ENCODE data around the gene PDLIM5.

PDLIM5 gene

DNA sequence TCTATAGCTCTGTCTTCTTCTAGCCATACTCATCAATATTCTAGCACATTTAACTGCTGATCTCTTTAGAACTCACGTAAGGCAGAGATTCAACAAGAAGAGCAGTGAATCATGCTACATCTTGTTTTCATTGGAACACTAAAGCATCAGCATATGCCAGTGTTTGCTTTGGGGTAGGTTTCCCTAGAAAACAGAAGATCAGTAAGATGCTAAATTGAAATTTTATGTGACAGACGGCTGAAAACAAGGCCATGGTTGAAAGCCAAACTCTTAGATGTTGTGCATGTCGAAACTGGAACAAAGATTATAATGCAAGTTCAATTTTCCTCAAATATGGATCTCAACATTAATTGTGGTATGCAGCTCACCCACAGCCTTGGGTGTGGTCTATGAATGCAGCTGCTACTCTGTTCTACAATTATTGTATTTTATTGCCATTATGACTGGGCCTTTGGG lies 107.6 kb downstream of the PDLIM5 start:
- peak; percentile 18 for DNase-seq (ENCODE audit: low spot score)

DNA sequence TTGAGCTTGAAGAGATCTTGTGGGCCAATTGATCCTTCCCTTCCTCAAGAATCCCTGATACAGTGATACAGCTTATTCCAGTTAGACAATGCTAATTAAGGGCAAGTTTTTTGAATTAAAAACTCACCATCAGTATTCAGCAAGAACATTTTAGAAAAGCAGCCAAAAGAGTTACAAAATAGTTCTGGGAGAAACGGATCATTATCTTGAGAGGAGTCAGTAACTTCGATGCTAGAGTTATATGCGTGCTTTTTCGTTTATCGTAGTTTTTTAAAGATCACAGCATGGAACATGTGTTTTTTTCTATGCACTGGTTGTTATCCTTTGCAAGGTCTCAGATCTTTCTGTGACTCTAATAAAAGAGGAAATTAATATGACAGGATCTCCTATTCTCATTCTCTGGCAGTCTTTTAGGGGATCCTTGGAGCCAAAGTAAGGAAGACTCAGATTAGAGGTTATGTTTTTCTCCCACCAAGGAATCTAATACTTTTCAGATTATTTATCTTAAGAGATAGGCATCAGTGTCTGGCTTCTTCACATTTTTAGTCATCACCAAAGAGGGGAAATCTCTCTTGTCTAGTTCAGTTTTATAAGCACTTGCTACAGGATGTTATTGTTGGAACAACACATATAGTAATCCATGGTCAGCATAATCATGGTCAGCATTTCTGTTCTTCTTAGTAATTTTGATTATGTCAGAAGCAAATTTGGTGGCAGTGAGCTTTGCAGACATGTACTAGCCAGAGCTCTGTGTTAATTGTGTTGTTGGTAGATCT lies 109.7 kb downstream of the PDLIM5 start:
- peak; percentile 28 for DNase-seq (ENCODE audit: low spot score)

DNA sequence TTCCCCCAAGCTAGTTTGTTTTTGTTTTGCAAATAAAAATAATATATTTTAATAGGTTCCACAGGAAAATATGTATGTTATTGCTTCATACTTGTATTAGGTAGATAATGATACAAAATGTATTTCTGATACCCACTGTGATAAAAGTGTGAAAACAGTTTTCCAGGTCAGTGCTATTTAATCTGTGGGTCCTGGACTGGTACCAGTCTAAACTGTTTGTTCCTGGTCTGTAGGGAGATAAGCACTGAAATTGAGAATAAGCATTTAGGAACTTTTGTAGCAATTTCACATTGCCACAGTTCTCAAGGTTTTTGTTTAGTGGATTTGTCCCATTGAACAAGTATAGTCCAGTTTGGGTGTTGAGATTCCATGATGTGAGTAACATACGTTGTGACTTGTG lies 110.5 kb downstream of the PDLIM5 start:
- DNase-seq (ENCODE audit: low spot score), result no peak

DNA sequence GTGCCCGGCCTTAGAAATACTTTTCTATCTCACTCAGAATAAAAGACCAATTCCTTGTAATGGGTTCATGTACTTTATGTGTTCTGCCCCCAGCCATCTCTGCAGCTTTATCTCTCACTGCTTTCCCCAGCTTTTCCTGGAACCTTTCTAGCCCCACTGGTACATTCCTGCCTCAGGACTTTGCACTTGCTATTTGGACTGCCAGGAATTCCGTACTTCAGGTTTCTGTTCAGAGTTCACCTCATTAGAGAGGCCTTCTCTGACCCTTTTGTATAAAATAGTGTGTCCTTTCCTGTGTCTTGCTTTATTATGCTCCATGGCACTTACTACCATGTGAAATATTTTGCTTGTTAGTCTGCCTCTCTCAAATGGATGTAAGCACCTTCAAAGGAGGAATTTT lies 112.5 kb downstream of the PDLIM5 start:
- no peak for DNase-seq (ENCODE audit: low spot score)

DNA sequence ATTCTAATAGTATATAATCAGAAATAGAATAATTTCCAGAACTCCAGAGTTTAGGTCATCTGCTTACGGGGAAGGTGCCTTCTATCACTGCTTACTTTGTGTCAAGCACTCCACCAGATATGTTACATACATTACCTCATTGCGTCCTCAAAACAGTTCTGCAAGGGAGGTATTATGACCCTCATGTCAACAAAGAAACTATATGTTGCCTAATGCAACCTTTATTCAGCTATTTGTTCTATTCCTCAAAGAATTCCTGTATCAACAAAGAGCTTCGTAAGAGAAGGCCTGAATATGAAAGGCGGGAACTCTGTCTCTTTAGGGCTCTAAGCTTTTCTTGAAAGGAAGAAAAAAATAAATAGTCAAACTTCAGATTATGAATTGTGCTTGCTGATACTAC lies 114.7 kb downstream of the PDLIM5 start:
- no peak for DNase-seq (ENCODE audit: low spot score)

DNA sequence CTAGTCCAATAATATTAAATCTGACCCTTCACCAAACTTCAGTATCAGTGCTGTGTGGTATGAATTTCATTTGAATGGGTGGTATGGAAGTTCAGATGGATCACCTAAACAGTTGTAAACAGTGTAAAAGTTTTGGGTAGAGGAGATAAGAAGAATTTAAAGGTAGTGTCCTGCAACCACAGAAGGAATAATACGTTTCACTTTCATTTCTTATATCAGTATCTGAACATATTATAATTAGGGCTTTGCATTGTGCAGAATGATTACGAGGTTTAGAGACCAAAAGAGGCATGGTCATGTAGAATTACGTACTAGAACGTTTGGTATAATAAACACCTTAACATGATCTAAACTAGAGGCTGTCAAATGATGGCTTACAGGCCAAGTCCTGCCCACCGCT lies 116.1 kb downstream of the PDLIM5 start:
- DNase-seq (ENCODE audit: low spot score), result no peak

DNA sequence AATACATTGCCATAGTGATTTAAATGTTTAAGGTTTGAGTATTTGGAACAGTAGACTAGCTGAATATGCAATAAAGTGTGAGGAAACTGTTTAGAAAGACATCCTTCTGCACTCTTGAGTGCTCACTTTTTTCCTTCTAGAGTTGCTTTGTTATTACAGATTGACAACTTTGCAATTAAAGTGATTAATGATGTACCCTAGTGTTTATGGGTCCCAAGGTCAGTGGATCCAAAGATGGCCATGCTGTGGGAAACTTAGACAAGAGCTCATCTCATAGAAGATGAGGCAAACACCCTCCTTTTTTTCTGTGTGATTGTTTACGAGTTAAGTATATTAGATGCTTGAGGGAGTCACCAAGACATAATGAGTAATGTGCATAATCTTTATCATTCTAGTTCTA lies 118.8 kb downstream of the PDLIM5 start:
- DNase-seq (ENCODE audit: low spot score), result no peak

DNA sequence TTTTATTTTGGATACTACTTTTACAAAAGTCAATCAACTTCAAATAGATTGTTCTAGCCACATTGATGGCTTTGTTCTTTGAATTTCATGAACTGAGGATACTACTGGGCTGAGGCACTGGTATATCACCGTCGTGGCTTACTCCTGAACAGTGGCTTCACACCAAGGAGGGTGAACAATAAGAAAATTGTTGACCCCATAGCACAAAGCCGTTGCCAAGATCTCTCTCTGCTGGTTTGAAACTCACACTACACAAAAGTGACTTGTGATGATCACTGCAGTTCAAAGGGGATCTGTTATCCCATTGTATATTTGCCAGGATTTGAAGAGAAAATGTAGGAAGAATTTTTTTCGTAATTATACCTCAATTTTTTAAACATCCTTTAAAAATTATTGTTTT lies 119.6 kb downstream of the PDLIM5 start:
- DNase-seq (ENCODE audit: low spot score), result no peak

DNA sequence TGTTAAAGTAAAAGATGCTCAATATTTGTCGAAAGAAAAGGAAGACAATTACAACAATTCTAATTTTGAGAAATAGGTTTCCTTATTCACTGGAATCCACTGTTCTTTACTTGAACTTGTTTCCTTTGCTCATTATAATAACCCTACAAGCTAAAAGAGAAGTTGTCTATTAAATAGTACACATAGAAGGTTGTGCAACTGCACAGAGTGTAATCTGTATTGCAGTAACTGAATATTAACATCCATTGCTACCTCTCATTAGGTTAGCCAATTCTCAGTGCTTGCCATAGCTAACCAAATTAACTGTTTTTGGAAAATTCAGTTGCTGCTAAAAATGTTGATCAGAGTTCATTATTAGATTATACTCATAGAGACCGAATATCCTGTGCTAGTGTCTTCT lies 120.0 kb downstream of the PDLIM5 start:
- DNase-seq (ENCODE audit: low spot score), result no peak

DNA sequence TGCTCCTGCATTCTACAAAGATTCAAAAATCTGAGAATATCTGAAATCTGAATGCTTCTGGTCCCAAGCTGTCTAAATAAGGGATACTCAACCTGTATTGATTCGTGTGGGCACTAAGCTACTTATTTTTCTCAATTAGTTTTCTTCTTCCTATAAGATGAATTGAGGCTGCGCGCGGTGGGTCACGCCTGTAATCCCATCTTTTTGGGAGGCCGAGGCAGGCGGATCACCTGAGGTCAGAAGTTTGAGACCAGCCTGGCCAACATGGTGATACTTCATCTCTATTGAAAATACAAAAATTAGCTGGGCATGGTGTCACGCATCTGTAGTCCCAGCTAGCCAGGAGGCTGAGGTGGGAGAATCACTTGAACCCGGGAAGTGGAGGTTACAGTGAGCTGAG lies 122.3 kb downstream of the PDLIM5 start:
- no peak for DNase-seq (ENCODE audit: low spot score)

DNA sequence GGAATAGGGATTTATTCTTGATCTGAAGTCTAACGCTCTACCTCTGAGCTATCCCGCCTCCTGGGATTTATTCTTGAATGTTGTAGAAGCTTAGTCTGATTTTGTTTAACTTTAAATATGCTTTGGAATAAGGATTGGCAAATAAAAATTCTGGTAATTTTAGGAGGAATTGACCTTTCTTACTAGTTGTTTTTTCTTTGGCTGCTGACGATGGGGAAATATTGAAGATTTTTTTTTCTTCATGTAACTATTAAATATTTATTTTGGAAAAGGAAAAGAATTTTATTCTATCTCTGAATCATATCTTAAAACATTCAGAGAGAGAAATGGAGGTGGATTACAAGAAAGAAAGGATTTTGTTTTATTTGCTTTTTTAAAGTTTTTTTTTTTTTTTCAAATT lies 122.9 kb downstream of the PDLIM5 start:
- no peak for DNase-seq (ENCODE audit: low spot score)

DNA sequence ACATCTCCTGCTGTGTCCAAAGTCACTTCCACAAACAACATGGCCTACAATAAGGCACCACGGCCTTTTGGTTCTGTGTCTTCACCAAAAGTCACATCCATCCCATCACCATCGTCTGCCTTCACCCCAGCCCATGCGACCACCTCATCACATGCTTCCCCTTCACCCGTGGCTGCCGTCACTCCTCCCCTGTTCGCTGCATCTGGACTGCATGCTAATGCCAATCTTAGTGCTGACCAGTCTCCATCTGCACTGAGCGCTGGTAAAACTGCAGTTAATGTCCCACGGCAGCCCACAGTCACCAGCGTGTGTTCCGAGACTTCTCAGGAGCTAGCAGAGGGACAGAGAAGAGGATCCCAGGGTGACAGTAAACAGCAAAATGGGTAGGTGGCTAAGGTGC lies 123.9 kb downstream of the PDLIM5 start:
- no peak for DNase-seq (ENCODE audit: low spot score)

DNA sequence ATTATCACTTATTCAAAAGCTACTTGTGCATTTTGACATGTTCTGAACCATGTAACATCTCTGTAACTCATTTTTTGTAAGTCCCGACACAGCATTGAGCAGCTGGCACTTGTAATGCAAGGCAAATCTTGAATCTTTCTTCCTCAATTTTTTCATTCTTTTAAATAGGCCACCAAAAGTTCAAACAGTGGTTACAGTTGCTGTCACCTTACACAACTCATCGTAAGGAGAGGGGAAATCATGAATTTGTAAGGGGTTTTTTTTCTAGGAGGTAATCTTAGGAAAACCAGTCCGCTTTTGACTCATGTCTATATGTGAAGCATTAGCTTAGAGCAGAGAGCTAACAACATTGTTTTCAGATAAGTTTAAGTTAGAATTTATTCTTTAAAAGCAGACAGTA lies 124.5 kb downstream of the PDLIM5 start:
- no peak for DNase-seq (ENCODE audit: low spot score)

DNA sequence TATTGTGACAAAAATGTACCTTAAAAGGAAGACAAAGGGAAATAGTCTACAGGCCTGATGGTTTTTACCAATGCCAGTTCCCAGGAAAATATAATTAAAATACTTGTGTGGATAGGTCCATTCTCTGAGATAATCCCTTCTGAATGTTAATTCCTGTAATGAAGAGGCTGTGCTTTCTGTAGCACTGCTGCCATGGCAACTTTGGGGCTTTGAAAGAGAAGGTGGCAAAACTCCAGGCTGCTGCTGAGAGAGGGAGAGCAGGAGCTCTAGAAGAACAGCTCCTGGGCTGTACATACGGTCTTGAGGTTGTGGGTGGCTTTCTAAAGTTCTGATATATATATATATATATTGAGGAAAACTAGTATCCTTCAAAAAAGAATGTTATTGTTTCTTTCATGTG lies 125.4 kb downstream of the PDLIM5 start:
- peak; percentile 55 for DNase-seq (ENCODE audit: low spot score)

DNA sequence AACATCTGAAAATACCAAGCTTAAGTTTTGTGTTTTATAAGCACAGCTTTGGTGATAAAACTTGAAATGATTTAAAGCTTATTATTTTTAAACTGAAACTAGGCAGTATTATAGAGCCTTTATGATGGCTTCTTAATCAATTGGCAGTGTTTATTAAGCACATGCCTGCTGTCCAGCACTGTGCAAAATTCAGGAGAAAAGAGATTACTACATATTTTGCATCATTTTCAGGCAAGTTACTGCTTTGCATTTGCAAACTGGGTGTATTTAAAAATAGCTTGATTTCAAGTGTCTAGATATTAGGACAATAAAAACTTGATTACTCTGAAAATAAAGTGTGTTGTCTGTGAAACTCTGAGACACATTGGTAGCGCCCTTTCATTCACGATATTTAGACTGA lies 126.5 kb downstream of the PDLIM5 start:
- no peak for DNase-seq (ENCODE audit: low spot score)

DNA sequence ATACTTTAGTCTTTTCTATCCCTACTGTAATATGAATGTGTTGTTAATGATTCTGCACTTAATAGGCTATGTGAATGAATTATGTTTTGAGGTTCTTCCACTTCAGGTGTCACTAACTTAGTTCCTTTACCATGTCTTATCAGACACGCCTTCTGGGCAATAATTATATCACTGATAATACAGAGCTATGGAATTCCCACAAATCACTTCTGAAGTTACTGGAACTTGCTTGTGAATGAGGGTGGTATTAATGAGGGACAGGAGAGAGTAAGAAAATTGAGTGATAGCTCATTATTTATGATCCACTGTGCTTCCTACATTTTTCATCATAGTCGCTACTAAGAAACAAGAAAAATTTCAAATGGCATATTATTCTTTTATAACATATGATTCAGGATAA lies 130.0 kb downstream of the PDLIM5 start:
- DNase-seq (ENCODE audit: low spot score), result no peak

DNA sequence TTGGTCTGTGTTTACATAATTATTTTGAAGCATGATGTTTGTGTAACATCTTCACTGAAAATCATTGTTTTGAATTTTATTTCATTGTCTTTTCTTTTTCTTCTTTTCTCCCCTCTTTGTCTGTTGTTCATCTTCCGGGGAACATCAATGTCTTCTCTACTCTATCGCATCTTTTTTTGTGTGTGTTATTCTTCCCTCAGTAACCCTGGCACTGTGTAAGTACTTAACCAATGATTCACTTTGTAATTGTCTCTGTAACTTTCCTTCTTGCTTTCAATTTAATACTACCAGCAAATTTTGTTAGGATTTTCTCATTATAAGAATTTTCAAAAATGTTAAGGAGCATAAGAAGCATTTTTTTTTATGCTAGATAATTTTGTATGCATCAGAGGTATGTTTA lies 130.8 kb downstream of the PDLIM5 start:
- DNase-seq (ENCODE audit: low spot score), result peak; percentile 15

DNA sequence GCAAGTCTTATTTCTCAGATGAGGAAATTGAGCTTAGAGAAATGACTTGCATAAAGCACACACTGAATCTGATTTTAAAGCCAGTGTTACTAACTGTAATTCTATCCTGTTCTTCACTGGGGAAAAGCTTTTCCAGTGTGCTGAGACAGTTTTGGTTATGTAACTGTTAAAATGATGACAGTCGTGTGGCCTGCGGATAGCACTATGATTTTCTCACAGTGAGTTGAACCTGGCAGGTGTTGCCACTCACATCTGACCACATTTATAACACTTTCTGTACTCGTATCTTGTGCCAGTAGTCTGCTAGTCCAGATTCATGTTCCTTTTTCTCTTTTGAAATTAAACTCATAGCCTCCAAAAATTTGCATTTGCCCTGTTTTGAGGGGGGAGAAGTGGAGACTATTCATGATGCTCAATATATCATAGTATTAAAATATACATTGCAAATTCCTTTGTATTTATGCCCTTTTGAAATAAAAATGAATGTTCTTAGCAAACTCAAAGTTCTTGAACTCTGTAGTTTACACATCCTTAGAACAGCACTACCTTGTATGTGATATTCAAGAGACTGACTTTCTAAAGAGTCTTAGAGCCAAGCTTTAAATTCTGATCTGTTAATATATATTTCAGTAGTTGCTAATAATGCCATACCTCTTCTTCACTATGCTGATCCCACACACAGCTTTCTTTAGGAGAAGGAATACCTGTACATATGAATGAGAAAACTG lies 132.3 kb downstream of the PDLIM5 start:
- no peak for DNase-seq (ENCODE audit: low spot score)

DNA sequence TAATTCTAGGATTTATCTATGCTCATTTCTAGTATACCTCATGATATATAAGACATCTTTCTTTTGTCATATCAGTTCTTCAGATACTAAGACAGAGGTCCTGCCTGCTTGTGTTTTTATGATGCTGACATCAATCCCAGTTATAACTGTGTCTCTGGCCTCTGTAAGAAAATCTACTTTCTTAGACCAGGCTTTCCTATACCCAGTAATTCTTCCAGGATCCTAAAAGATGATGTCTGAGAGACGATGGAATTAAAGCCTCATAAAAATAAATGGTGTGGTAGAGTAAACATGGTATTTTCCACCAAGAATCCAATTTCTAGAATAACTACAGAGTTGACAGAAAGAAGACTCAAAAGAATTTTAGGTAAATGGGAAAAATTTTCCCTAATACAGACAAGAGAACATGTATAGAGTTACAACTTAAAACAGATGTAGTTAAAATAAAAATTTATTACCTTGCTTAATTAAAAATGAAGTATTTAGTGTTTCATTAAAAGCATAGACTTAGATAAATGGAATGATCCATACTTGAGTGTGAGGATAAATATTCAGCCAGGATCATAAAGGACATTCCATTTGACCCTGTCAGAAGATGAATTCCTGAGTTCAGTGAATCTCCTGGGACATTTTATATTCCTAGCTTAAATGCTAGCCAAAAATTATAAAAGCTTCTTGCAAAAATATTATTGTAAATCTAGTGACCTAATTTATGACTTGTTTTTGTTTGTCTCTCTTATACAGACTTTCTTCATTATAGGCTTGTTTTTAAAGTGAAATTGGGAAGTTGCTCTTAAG lies 137.4 kb downstream of the PDLIM5 start:
- DNase-seq (ENCODE audit: low spot score), result peak; percentile 19

DNA sequence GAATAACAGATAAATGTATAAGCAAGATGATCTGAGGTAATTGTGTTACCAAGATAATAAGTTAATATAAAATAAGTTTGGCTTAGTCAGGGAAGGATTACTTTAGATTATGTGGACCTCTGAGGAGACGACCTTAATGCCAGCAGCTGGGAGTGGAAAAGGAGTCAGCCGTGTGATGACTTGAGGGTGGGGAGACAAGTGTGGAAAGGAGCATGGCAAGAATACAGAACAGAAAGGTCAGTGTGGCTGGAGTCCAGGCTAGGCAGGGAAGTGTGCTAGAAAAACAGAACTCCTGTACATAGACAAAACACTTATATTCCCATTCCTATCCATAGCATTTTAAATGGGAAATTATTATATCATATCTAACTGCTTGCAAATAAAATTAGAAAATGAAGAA lies 138.8 kb downstream of the PDLIM5 start:
- no peak for DNase-seq (ENCODE audit: low spot score)

DNA sequence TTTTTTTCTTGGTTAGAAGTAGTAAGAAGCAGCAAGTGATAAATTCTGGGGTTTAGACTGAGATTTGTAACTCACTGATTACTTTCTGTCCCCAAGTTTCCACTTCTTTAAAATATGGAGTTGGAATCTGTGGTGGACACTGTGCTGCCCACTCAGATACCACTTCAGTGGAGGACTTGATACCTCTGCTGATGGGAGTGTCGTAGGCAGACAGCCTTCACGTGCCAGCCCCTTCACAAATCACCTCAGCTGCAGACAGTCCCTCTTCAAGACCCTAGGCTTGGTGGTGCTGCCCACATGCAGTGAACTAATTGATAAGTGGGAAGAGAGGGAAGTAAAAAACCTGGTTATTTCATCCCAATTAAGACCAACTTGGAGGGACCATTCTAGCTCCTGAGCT lies 139.5 kb downstream of the PDLIM5 start:
- DNase-seq (ENCODE audit: low spot score), result no peak

DNA sequence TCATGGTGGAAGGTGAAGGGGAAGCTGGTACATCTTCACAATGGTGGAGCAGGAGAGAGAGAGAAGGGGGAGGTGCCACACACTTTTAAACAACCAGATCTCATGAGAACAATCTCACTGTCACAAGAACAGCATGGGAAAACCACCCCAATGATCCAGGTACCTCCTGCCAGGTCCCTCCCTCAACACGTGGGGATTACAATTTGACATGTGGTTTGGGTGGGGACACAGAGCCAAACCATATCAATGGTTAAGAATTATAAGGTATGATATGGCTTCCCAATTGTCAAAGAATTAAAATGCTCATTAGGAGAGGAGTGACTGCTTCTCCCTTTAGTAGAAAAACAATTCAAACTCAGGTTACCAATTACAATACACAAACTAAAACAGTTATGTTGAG lies 143.3 kb downstream of the PDLIM5 start:
- no peak for DNase-seq (ENCODE audit: low spot score)
